Keratinocyte (primary cell): ENCODE data around the gene HNRNPL.

Experiments
- CTCF ChIP-seq, 3 experiments: IDR thresholded peaks in 1 of 3; conservative IDR thresholded peaks in 1 of 3; optimal IDR thresholded peaks in 1 of 3; 2 replicates in 2 of 3; 3 replicates in 1 of 3; pipeline versions ENCODE3 to v1.5.1; 2011; ENCODE audit warnings: low read length in 3 of 3, mild to moderate bottlenecking in 3 of 3, moderate library complexity in 2 of 3, control low read depth in 1 of 3, inconsistent platforms in 1 of 3; ENCODE audit not compliant: insufficient read depth in 2 of 3; ENCODE audit errors: extremely low read depth in 1 of 3
- EZH2 ChIP-seq: IDR thresholded peaks from one replicate; pipeline ENCODE4 v1.6.1; 2012; ENCODE audit warnings: inconsistent platforms, mild to moderate bottlenecking, low read length, moderate library complexity

- no peak for TF ChIP-seq EZH2
- no peak for TF ChIP-seq CTCF (optimal IDR thresholded peaks at IDR 0.05 in 1 of 3, IDR thresholded peaks at IDR 0.05 in 1 of 3, conservative IDR thresholded peaks at IDR 0.05 in 1 of 3; ENCODE audit: extremely low read depth in 1 of 3, insufficient read depth in 2 of 3, low read length in 3 of 3)
These were observed 42.0 kb upstream of the HNRNPL start for GRCh38 chr19:38891771-38892170.
